Glutamatergic neuron (in vitro differentiated cells): ENCODE measurements around the gene FCN2. TPM values are rescaled to one million over a fixed set of nuclear protein-coding genes. Genes with fewer than 3 reads are reported as not detected.

ENCODE experiments used
- DNase-seq: peaks from one replicate; pipeline ENCODE4 v3.0.0; 2022
- H3K27ac Mint-ChIP-seq: one replicate; pipeline ENCODE4 v1.8.0; 2020; ENCODE audit warnings: mild to moderate bottlenecking, mixed read lengths, inconsistent platforms; ENCODE audit not compliant: unreplicated experiment
- H3K27me3 Mint-ChIP-seq: one replicate; pipeline ENCODE4 v1.8.0; 2020; ENCODE audit warnings: mild to moderate bottlenecking, moderate library complexity, mixed read lengths, inconsistent platforms; ENCODE audit not compliant: unreplicated experiment
- H3K36me3 Mint-ChIP-seq: one replicate; pipeline ENCODE4 v1.8.0; 2020; ENCODE audit warnings: mild to moderate bottlenecking, mixed read lengths, inconsistent platforms; ENCODE audit not compliant: unreplicated experiment
- H3K4me1 Mint-ChIP-seq: one replicate; pipeline ENCODE4 v1.8.0; 2020; ENCODE audit warnings: mild to moderate bottlenecking, low read depth, mixed read lengths, inconsistent platforms; ENCODE audit not compliant: unreplicated experiment
- H3K4me3 Mint-ChIP-seq: one replicate; pipeline ENCODE4 v1.8.0; 2020; ENCODE audit warnings: mild to moderate bottlenecking, mixed read lengths, inconsistent platforms; ENCODE audit not compliant: unreplicated experiment
- H3K9me3 Mint-ChIP-seq: one replicate; pipeline ENCODE4 v1.8.0; 2020; ENCODE audit warnings: mild to moderate bottlenecking, moderate library complexity, mixed read lengths, inconsistent platforms; ENCODE audit not compliant: unreplicated experiment
- CTCF ChIP-seq: fragments of 200-600 bp; sonication (generic); IDR thresholded peaks from one replicate; pipeline ENCODE4 v1.5.0; 2021; ENCODE audit not compliant: partially characterized antibody, unreplicated experiment
- total RNA-seq: library from RNA; stranded (reverse); fragmentation: NEBNext Ultra II Directional; extraction: Animal tissue kit (Norgen Biotek cat#: 25700); gene quantifications from one replicate; pipeline ENCODE4 v1.2.1, GENCODE V29; 2021; ENCODE audit not compliant: unreplicated experiment

Gene FCN2
- total RNA-seq, 1 donor from 2014 or later, result not detected

- Mint-ChIP-seq H3K9me3 (no peaks in the 10 kb centered on the region), H3K27ac (no peak overlapping the region)
These were observed 8.8 kb upstream of the FCN2 start for GRCh38 chr9:134871697-134872340.

GRCh38 chr9:134872482-134873231 lies 8.0 kb upstream of the FCN2 start:
- peaks cover 7% of the 10 kb centered on the region for H3K4me1 Mint-ChIP-seq
- no peak overlapping the region for H3K4me3 Mint-ChIP-seq
- H3K9me3 Mint-ChIP-seq, result no peaks in the 10 kb centered on the region
- H3K27ac Mint-ChIP-seq, result no peak overlapping the region
- H3K36me3 Mint-ChIP-seq, result peaks cover 6% of the 10 kb centered on the region
- no peak for DNase-seq
- TF ChIP-seq CTCF, result no peak
- H3K27me3 Mint-ChIP-seq, result no peaks in the 10 kb centered on the region

More at GRCh38 chr9:134871697-134872340, 8.8 kb upstream of the FCN2 start:
- no peaks in the 10 kb centered on the region for H3K27me3 Mint-ChIP-seq
- DNase-seq, result no peak
- peaks cover 6% of the 10 kb centered on the region for H3K36me3 Mint-ChIP-seq
- no peak overlapping the region for H3K4me3 Mint-ChIP-seq
- H3K4me1 Mint-ChIP-seq, result peaks cover 7% of the 10 kb centered on the region
- no peak for TF ChIP-seq CTCF

GRCh38 chr9:134875371-134875770 lies 5.2 kb upstream of the FCN2 start:
- H3K27ac Mint-ChIP-seq, result no peak overlapping the region
- peaks cover 10% of the 10 kb centered on the region for H3K36me3 Mint-ChIP-seq
- no peaks in the 10 kb centered on the region for H3K9me3 Mint-ChIP-seq
- TF ChIP-seq CTCF, result no peak
- no peak overlapping the region for H3K4me3 Mint-ChIP-seq
- no peak for DNase-seq
- H3K4me1 Mint-ChIP-seq, result peaks cover 5% of the 10 kb centered on the region
- H3K27me3 Mint-ChIP-seq, result no peaks in the 10 kb centered on the region

- no peaks in the 10 kb centered on the region for H3K27me3 Mint-ChIP-seq
- peaks cover 6% of the 10 kb centered on the region for H3K4me1 Mint-ChIP-seq
- H3K36me3 Mint-ChIP-seq, result peaks cover 5% of the 10 kb centered on the region
- no peak overlapping the region for H3K4me3 Mint-ChIP-seq
- DNase-seq, result no peak
- TF ChIP-seq CTCF, result no peak
- H3K27ac Mint-ChIP-seq, result no peak overlapping the region
- H3K9me3 Mint-ChIP-seq, result no peaks in the 10 kb centered on the region
These were observed 3.1 kb upstream of the FCN2 start for GRCh38 chr9:134877541-134877940.

GRCh38 chr9:134879664-134880483 lies 736 bp upstream of the FCN2 start:
- H3K4me1 Mint-ChIP-seq, result peaks cover 4% of the 10 kb centered on the region
- no peak for DNase-seq

More at GRCh38 chr9:134879664-134880483, 736 bp upstream of the FCN2 start:
- no peak for TF ChIP-seq CTCF
- peaks cover 5% of the 10 kb centered on the region for H3K36me3 Mint-ChIP-seq
- H3K27me3 Mint-ChIP-seq, result peaks cover 3% of the 10 kb centered on the region
- no peaks in the 10 kb centered on the region for H3K9me3 Mint-ChIP-seq
- no peak overlapping the region for H3K4me3 Mint-ChIP-seq
- no peak overlapping the region for H3K27ac Mint-ChIP-seq
